GM12875 (cell line): ENCODE data around the gene LHX5.

Source experiments
- H3K4me3 ChIP-seq: one replicate; pipeline ENCODE4 v1.5.1; 2011; ENCODE audit warnings: low read depth, low read length, control low read depth
- TF ChIP-seq, protein P1 (sequence below): IDR thresholded peaks from 2 replicates; pipeline ENCODE4 v1.5.1; 2011; ENCODE audit warnings: low read depth, mild to moderate bottlenecking, control low read depth, inconsistent platforms, low read length, moderate library complexity, borderline replicate concordance; ENCODE audit not compliant: insufficient read depth

Gene LHX5

GRCh38 chr12:113424456-113424855 is 47.2 kb downstream of the LHX5 start:
- TF ChIP-seq, protein P1, sequence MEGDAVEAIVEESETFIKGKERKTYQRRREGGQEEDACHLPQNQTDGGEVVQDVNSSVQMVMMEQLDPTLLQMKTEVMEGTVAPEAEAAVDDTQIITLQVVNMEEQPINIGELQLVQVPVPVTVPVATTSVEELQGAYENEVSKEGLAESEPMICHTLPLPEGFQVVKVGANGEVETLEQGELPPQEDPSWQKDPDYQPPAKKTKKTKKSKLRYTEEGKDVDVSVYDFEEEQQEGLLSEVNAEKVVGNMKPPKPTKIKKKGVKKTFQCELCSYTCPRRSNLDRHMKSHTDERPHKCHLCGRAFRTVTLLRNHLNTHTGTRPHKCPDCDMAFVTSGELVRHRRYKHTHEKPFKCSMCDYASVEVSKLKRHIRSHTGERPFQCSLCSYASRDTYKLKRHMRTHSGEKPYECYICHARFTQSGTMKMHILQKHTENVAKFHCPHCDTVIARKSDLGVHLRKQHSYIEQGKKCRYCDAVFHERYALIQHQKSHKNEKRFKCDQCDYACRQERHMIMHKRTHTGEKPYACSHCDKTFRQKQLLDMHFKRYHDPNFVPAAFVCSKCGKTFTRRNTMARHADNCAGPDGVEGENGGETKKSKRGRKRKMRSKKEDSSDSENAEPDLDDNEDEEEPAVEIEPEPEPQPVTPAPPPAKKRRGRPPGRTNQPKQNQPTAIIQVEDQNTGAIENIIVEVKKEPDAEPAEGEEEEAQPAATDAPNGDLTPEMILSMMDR, result no peak
- no peak overlapping the region for H3K4me3 ChIP-seq

DNA sequence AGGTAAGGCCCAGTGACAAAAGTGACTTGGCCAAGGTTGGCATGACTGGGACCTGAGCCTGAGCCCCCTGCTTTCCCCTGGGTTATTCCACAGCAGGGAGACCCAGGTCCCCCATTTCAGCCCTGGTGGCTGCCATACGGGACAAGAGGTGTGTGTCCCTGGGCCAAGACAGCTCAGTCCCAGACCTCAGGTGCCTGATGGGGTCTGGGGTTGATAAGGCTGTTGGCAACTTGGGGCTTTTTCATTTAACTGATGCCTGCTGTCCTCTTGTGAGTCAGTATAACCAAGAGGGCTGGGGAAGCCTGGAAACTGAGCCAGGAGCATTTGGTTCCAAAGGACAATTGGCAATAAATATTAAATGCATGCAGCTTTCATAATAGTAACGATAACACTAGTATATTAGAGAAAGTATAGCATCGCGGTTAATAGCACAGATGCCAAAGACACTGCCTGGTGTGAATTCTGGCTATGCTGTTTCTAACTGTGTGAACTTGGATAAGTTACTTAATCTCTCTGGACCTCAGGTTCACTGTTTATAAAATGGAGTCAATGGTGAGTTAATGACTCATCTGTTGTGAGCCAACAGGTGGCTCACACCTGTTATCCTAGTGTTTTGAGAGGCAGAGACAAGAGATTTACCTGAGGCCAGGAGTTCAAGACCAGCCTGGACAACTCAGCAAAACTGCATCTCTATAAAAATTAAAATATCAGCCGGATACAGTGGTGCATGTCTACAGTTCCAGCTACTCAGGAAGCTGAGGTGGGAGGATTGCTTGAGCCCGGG is 48.6 kb downstream of the LHX5 start:
- H3K4me3 ChIP-seq, result peak overlapping the region; percentile 55
- TF ChIP-seq, protein P1, result no peak

GRCh38 chr12:113422030-113422885 is 49.4 kb downstream of the LHX5 start, which contains the start of gene SDSL:
TSS of gene SDSL (plus strand) at chr12:113422380. CDS start at chr12:113427983, 5,603 bp downstream.
- peak within 1 kb of the TSS; percentile 55 for H3K4me3 ChIP-seq

GRCh38 chr12:113420996-113421595 is 50.6 kb downstream of the LHX5 start:
- TF ChIP-seq, protein P1, result no peak
- H3K4me3 ChIP-seq, result no peak overlapping the region

More at GRCh38 chr12:113422030-113422885, 49.4 kb downstream of the LHX5 start, which contains the start of gene SDSL:
- TF ChIP-seq, protein P1, result no peak

GRCh38 chr12:113418213-113418879 is 53.3 kb downstream of the LHX5 start:
- no peak overlapping the region for H3K4me3 ChIP-seq
- TF ChIP-seq, protein P1, result no peak

- no peak overlapping the region for H3K4me3 ChIP-seq
- TF ChIP-seq, protein P1, result no peak
These were observed 55.4 kb downstream of the LHX5 start for GRCh38 chr12:113416091-113416754.
